HUDEP-2 (cell line): Measurements from ENCODE around the gene ITSN1.
A peak's percentile ranks its signal among the peaks of the same experiment; 100 is the strongest.
"Not testable (repeated sequence)": the region's sequence is repeated elsewhere in the genome, so short reads cannot be mapped to it uniquely, and the experiment has no call there.

Source experiments
- DNase-seq, 76 experiments: peaks; one replicate each; lab custom pipeline; 2025; ENCODE audit not compliant: unreplicated experiment in 76 of 76; lab: John Stamatoyannopoulos, UW

Gene ITSN1

GRCh38 chr21:33650929-33651509 is 8.7 kb downstream of the ITSN1 start:
- no peak for DNase-seq

GRCh38 chr21:33651965-33652680 is 9.8 kb downstream of the ITSN1 start:
- no peak for DNase-seq

GRCh38 chr21:33654412-33654811 is 12.1 kb downstream of the ITSN1 start:
- DNase-seq = no peak

GRCh38 chr21:33655588-33656221 is 13.4 kb downstream of the ITSN1 start:
- DNase-seq = no peak

GRCh38 chr21:33657124-33657820 is 15.0 kb downstream of the ITSN1 start:
- no peak for DNase-seq

- DNase-seq = no peak
These were observed 16.7 kb downstream of the ITSN1 start for GRCh38 chr21:33658919-33659567.

GRCh38 chr21:33659568-33659949 is 17.3 kb downstream of the ITSN1 start:
- no peak for DNase-seq

- no peak for DNase-seq
These were observed 18.1 kb downstream of the ITSN1 start for GRCh38 chr21:33660406-33660805.

- DNase-seq = no peak
These were observed 18.8 kb downstream of the ITSN1 start for GRCh38 chr21:33661146-33661545.

GRCh38 chr21:33662046-33662445 is 19.7 kb downstream of the ITSN1 start:
- no peak for DNase-seq

- DNase-seq = no peak
These were observed 20.9 kb downstream of the ITSN1 start for GRCh38 chr21:33663241-33663640.

- DNase-seq = no peak
These were observed 21.8 kb downstream of the ITSN1 start for GRCh38 chr21:33664135-33664534.

- DNase-seq = no peak
These were observed 23.9 kb downstream of the ITSN1 start for GRCh38 chr21:33666153-33666552.

- DNase-seq = no peak
These were observed 25.3 kb downstream of the ITSN1 start for GRCh38 chr21:33667636-33668035.

GRCh38 chr21:33668180-33668579 is 25.9 kb downstream of the ITSN1 start:
- peak in 2 of 76 experiments; percentile 13 to 19 for DNase-seq

- DNase-seq = no peak
These were observed 26.3 kb downstream of the ITSN1 start for GRCh38 chr21:33668620-33669019.

- DNase-seq = no peak
These were observed 28.0 kb downstream of the ITSN1 start for GRCh38 chr21:33670076-33670978.

- DNase-seq = no peak
These were observed 31.2 kb downstream of the ITSN1 start for GRCh38 chr21:33673473-33673872.

- DNase-seq = no peak
These were observed 31.9 kb downstream of the ITSN1 start for GRCh38 chr21:33674226-33674625.

GRCh38 chr21:33676666-33677065 is 34.4 kb downstream of the ITSN1 start:
- DNase-seq = not testable (repeated sequence)
